ENCODE data around the gene RINL.

Gene RINL

DNA sequence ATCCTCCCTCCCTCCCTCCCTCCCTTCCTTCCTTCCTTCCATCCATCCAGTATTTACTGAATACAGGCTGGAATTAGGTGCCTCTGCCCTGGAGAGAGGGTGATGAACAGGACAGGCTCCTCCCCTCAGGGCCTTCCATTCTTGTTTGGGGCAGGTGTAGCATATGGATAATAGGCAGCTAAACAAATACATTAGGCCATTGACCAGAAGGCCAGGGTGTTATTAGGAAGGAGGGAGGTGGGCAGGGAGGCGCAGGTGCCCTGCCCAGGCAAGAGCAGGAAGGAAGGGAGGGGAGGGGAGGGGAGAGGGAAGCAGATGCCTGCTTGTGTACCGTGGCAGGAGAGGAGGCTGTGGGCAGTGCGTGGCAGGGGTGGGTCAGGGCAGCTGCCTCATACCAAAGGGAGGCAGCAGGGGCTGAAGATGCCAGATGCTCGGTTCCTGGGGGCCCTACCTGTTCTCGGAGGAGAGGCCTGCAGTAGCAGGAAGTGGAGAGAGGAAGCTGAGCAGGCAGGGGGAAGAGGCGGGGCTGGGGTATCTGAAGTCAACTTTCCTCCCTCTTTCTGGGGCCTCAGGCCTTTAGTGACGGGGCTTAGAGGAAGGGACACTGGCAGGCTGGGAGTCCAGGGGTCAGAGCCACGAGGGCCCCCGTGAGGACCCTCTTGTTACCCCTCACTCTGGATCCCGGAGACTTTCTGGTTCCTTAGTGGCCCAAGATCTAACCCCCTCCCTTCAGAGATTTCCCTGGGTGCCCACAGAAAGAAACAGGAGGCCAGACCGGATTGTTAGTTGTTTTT is at the start of gene RINL:
Gene RINL, minus strand, starts transcription at position 495 of the 794 bp plus-strand sequence. CDS start 1,533 bp downstream, outside the sequence.
- DNase-seq: peak; percentile 80

- DNase-seq: no peak
These were observed 46.3 kb upstream of the RINL start for GRCh38 chr19:38924388-38924787.

DNA sequence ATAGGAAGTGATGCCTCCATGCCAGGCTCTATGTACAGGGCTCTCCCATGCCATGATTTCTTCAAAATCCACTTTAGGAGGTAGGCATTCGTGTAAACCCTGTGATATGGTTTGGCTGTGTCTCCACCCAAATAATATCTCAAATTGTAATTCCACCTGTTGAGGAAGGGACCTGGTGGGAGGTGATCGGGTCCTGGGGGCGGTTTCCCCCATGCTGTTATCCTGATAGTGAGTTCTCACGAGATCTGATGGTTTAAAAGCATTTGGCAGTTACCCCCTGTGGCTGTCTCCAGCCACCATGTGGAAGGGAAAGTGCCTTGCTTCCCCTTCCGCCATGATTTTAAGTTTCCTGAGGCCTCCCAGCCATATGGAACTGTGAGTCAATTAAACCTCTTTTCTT is 44.4 kb upstream of the RINL start:
- no peak for DNase-seq

GRCh38 chr19:38921420-38922274 is 43.6 kb upstream of the RINL start:
- no peak for DNase-seq

DNA sequence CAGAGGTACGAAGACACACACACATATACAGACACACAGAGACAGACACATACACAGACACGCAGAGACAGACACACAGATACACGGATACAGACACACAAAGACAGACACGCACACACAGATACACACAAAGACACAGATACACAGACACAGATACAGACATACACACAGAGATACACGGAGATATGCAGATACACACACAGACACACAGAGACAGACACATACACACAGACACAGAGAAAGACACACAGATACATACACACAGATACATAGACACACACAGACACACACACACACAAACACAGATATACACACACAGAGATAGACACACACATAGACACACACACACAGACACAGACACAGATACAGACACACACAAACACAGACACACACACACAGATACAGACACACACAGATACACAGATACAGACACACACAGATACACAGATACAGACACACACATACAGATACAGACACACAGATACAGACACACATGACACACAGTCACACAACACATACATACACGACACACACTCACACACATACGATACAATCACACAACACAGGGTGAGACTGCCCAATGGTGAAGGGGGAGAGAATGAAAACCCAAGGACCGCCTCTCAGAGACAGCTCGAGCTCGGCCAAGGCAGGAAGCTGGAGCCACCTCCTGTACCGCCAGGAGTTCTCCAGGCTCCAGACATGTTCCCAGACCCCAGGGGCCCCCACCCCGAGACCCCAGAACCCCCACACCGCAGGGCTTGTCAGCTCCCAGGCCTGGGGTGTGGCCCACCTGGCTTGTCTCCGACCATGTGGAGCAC is 42.7 kb upstream of the RINL start:
- no peak for DNase-seq

GRCh38 chr19:38919837-38920601 is 41.9 kb upstream of the RINL start:
- no peak for DNase-seq

DNA sequence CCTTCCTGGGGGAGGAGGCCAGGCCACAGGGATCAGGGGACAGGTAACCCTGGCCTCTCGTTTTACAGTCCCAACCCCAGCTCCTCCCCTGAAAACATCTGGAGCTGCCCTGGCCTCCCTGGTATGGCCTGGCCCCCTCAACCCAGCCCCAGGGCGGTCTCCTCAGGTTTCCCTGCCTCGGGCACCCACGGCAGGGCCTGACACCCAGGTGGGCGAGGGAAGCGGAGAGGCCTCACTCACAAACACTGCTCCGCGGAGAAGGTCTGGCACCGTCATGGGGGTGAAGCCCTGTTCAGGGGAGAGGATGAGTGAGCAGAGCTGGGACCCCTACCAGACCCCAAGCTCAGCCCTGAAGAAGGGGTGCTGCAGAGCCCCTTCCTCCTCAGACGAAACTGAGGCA is 40.5 kb upstream of the RINL start:
- no peak for DNase-seq

DNA sequence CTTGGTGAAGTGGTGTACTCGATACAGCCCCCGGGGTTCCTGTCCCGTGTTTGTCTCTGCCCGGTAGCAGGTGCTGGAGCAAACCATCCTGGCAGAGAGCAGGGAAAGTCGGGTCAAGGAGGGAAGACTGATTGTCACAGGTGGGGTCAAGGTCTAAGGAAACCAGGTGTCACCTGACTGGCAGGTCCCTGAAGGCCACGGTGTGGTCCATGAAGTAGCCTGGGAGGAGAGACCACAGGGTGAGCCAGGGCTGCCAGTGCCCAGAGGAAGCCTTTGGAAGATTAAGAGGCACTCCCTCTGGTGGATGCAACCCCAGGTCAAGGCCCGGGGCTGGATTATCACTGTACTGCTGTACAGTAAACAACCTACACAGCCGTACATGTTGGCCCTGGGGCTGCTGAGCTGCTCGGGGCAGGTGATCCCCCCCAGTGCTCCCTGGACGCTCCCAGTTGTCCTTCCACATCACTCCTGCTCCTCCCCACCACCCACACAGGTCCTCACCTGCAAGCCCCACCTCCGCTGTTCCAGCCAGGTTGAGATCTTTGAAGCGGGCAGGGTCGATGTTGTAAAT is 39.9 kb upstream of the RINL start:
- no peak for DNase-seq

GRCh38 chr19:38917516-38917915 is 39.4 kb upstream of the RINL start:
- no peak for DNase-seq

GRCh38 chr19:38915329-38916321 is 37.5 kb upstream of the RINL start:
- DNase-seq: no peak

DNA sequence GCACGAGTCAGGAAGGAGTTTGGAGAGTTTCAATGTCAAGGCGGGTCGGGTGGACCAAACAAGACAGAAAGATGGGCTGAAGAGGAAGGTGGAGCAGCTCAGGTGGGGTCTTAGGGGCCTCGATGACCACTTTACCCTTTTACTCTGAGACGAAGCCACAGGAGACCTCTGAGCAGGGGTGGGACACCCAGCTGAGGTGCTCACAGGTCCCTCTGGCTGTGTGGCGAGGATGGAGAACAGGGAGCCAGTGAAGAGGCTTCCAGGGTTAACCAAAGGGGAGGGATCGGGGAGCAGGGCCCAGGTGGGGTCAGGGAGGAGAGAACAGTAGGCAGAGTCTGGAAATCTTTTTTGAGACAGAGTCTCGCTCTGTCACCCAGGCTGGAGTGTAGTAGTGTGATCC is 35.9 kb upstream of the RINL start:
- no peak for DNase-seq

DNA sequence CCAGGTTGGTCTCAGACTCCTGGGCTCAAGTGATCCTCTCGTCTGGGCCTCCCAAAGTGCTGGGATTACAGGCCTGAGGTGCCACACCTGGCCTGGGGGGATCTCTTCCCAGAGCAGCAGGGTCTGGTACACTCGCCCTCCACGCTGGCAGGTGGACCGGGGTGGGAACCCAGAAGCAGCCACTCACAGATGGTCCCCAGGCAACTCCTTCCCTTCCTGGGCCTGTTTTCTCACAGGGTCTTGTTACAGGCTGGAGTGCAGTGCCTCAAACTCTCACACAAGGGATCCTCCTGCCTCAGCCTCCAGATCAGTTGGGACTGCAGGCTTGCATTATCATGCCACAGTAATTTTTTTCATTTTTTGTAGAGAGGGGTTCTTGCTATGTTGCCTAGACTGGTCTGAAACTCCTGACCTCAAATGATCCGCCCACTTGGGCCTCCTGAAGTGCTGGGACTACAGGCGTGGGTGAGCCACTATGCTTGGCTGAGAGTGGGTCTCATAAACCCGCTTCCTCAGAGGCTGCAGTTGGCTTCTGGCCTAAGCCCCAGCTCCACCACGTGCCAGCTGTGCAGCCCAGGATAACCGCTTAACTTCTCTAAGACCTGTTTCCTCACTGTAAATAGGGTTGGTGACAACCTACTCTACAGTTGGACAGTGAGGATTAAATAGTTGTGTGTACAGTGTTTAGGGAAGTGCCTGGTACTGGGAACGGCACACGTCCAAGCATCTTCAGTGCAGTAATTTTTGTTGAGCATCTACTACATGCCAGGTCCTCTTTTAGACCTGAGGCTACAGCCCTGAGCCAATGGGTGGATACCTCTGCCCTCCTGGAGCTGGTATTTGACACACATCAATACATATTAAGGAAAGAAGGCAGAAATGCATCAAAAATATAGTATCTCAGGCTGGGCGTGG is 34.8 kb upstream of the RINL start:
- DNase-seq: no peak

GRCh38 chr19:38911388-38912001 is 33.4 kb upstream of the RINL start:
- no peak for DNase-seq

DNA sequence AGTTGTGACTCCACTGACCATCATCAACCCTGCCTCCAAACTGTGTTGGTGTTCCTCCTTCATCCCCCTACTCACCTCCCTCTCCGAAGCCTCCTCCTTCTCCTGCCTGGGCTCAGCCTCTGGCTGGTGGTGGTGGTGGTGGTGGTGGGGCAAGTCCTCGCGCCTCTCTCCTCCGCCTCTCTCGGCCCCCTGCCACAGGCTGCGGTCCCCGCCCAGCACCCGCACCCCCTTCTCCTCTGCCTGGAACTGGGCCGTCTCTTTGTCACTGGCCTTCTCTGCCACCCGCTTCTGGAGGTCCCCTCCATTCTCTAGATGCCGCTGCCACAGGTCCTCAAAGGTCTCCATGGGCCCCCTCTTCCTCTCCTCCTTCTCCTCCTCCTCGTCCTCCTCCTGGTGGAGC is 32.4 kb upstream of the RINL start:
- DNase-seq: no peak

DNA sequence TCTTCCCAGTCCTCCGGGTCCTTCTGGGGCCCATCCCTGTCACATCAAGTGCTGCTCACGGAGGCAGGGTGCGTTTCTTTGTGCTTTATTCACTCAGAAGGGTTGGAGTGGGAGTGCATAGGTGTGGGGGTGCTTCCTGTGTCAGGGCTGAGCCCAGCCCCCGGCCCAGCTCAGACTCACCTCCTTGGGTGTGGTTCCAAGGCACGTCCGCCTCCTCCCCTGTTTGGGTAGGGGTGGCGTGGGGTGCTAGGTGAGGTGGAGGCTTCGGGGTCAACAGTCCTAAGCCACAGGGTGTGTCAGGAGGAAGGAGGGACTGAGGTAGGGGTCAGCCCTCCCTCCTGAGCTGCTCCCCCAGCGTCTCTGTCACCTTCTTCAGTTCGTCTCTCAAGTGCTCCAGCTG is 30.8 kb upstream of the RINL start:
- DNase-seq: no peak

GRCh38 chr19:38907670-38908069 is 29.6 kb upstream of the RINL start:
- no peak for DNase-seq

DNA sequence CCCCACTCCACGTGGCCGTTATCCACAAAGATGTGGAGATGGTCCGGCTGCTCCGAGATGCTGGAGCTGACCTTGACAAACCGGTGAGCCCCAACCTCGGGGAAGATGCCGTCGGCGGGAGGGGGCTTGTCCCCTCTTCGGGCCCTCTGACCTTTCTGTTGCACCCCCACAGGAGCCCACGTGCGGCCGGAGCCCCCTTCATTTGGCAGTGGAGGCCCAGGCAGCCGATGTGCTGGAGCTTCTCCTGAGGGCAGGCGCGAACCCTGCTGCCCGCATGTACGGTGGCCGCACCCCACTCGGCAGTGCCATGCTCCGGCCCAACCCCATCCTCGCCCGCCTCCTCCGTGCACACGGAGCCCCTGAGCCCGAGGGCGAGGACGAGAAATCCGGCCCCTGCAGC is 29.2 kb upstream of the RINL start:
- DNase-seq: no peak

DNA sequence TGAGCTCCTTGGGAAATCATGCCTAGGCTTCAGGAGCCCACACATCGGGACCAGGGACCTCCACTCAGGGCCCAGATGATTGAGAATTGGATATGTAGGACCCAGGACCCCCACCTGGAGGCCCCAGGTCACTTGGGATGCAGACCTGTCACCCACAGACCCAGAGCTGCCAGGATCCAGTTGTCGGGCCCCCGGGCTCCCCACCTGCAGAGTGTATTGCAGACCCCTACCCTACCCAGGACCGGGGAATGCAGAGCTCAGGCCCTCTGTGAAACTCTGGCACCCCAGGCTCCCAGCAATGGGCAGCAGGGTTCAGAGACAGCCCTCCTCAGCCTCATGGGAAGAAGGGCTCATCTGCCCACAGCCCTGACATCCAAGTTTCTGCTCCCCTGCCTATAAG is 27.5 kb upstream of the RINL start:
- DNase-seq: no peak

All from activated CD4-positive, alpha-beta T cell treated with anti-CD3 and anti-CD28 coated beads, Interleukin-10, Interleukin-2, amounts not matched to agents 100 ng/mL and 50 ng/mL, durations not matched to agents 16 hours and 8 hours (primary cell).